GM18508 (cell line): Measurements from ENCODE around the gene GALR3.
"Not testable (repeated sequence)": the region's sequence is repeated elsewhere in the genome, so short reads cannot be mapped to it uniquely, and the experiment has no call there.

Experiments
- ATAC-seq: cut with Tn5 transposase; IDR thresholded peaks from one replicate; pipeline ENCODE4 v1.9.1; 2021; ENCODE audit warnings: moderate number of reproducible peaks; ENCODE audit not compliant: insufficient read depth, unreplicated experiment

Gene GALR3

GRCh38 chr22:37823134-37823985 is at the start of gene GALR3:
Gene GALR3 (plus strand): TSS chr22:37823382. CDS start chr22:37823407, 25 bp downstream.
- ATAC-seq, result no peak

GRCh38 chr22:37774728-37775127 is 48.5 kb upstream of the GALR3 start:
- ATAC-seq, result no peak

- no peak for ATAC-seq
These were observed 47.2 kb upstream of the GALR3 start for GRCh38 chr22:37775785-37776638.

- no peak for ATAC-seq
These were observed 46.6 kb upstream of the GALR3 start for GRCh38 chr22:37776639-37777005.

- ATAC-seq, result no peak
These were observed 46.0 kb upstream of the GALR3 start for GRCh38 chr22:37777122-37777687.

- ATAC-seq, result no peak
These were observed 44.7 kb upstream of the GALR3 start for GRCh38 chr22:37778370-37779009.

GRCh38 chr22:37781434-37782059 is 41.6 kb upstream of the GALR3 start:
- no peak for ATAC-seq

GRCh38 chr22:37782340-37783168 is 40.6 kb upstream of the GALR3 start:
- no peak for ATAC-seq

GRCh38 chr22:37784829-37785495 is 38.2 kb upstream of the GALR3 start:
- ATAC-seq, result no peak

GRCh38 chr22:37790234-37790633 is 32.9 kb upstream of the GALR3 start:
- no peak for ATAC-seq

GRCh38 chr22:37792494-37792893 is 30.7 kb upstream of the GALR3 start:
- no peak for ATAC-seq

- no peak for ATAC-seq
These were observed 28.8 kb upstream of the GALR3 start for GRCh38 chr22:37794376-37794775.

GRCh38 chr22:37796079-37796478 is 27.1 kb upstream of the GALR3 start:
- no peak for ATAC-seq

- not testable (repeated sequence) for ATAC-seq
These were observed 25.9 kb upstream of the GALR3 start for GRCh38 chr22:37797259-37797658.

- no peak for ATAC-seq
These were observed 25.2 kb upstream of the GALR3 start for GRCh38 chr22:37797874-37798500.

GRCh38 chr22:37799979-37800378 is 23.2 kb upstream of the GALR3 start:
- not testable (repeated sequence) for ATAC-seq

- no peak for ATAC-seq
These were observed 21.3 kb upstream of the GALR3 start for GRCh38 chr22:37801946-37802309.
